Central memory CD8-positive, alpha-beta T cell (primary cell): ENCODE results near the gene CPAMD8.
"Not testable (repeated sequence)": the region's sequence is repeated elsewhere in the genome, so short reads cannot be mapped to it uniquely, and the experiment has no call there.

Experiments used
- ATAC-seq: fragments of 150-1000 bp; cut with Tn5 transposase; replicated peaks from 2 replicates; pipeline ENCODE4 v1.10.0; 2022; ENCODE audit warnings: mild to moderate bottlenecking, moderate FRiP score, moderate number of reproducible peaks; ENCODE audit not compliant: poor library complexity, severe bottlenecking; ENCODE audit errors: extremely low read depth
- DNase-seq, 2 donors: peaks; one replicate each; pipeline ENCODE4 v3.0.0; 2021; ENCODE audit warnings: low spot score in 2 of 2
- H3K27ac Mint-ChIP-seq: one replicate; pipeline ENCODE4 v1.8.0; 2022; ENCODE audit warnings: low read depth, mild to moderate bottlenecking, moderate library complexity, mixed read lengths
- H3K27me3 Mint-ChIP-seq: one replicate; pipeline ENCODE4 v1.8.0; 2022; ENCODE audit warnings: mixed read lengths
- H3K36me3 Mint-ChIP-seq: one replicate; pipeline ENCODE4 v1.8.0; 2022; ENCODE audit warnings: mild to moderate bottlenecking, moderate library complexity, mixed read lengths; ENCODE audit not compliant: insufficient read depth
- H3K4me1 Mint-ChIP-seq: one replicate; pipeline ENCODE4 v1.8.0; 2022; ENCODE audit warnings: mixed read lengths
- H3K4me3 Mint-ChIP-seq: one replicate; pipeline ENCODE4 v1.8.0; 2022; ENCODE audit warnings: mild to moderate bottlenecking, moderate library complexity, mixed read lengths
- H3K9me3 Mint-ChIP-seq: one replicate; pipeline ENCODE4 v1.8.0; 2022; ENCODE audit warnings: mixed read lengths

CPAMD8 gene

DNA sequence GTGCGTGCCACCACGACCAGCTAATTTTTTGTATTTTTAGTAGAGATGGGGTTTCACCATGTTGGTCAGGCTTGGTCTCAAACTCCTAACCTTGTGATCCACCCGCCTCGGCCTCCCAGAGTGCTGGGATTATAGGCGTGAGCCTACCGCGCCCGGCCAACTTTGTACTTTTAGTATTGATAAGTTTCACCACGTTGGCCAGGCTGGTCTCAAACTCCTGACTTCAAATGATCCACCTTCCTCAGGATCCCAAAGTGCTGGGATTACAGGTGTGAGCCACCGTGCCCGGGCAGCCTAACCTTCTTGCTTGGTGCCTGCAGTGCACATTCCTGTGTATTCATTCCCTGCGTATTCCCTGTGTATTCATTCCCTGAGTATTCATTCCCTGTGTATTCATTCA lies 88.8 kb downstream of the CPAMD8 start:
- not testable (repeated sequence) for H3K27me3 Mint-ChIP-seq, H3K4me1 Mint-ChIP-seq, H3K36me3 Mint-ChIP-seq, H3K4me3 Mint-ChIP-seq, ATAC-seq, DNase-seq, H3K27ac Mint-ChIP-seq
- H3K9me3 Mint-ChIP-seq: peaks cover 18% of the 10 kb centered on the region

DNA sequence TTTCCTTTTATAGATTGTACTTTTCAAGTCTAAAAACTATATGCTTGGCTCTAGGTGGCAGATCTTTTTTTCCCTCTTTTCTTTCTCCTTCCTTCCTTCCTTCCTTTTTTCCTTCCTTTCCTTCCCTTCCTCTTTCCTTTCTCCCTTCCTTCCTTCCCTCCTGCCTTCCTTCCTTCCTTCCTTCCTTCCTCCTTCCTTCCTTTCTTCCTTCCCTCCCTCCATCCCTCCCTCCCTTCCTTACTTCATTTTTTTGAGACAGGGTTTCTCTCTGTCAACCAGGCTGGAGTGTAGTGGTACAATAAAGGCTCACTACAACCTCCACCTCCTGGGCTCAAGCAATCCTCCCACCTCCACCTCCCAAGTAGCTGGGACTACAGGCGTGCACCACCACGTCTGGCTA lies 89.7 kb downstream of the CPAMD8 start:
- Mint-ChIP-seq H3K36me3 (no peaks in the 10 kb centered on the region), H3K4me1 (no peaks in the 10 kb centered on the region), H3K4me3 (no peak overlapping the region), H3K9me3 (peaks cover 18% of the 10 kb centered on the region), H3K27ac (no peak overlapping the region), H3K27me3 (no peaks in the 10 kb centered on the region)
- ATAC-seq (no peak), DNase-seq (no peak)

DNA sequence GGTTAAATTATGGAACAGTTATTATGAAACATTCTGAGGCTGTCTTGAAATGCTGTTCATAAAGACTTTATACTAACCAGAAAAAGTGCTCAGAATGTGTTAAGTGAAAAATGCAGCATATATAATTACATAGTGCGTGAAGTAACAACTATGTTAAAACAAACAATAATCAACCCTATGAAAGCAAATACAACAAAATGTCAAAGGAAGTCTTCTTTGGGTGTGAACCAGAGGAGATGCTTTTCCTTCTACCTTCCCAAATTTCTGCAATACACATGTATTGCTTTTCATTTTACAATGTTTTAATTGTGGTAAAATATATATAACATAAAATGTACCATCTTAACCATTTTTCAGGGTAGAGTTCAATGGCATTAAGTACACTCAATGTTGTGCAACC lies 92.1 kb downstream of the CPAMD8 start:
- Mint-ChIP-seq H3K4me3 (no peak overlapping the region), H3K36me3 (no peaks in the 10 kb centered on the region), H3K4me1 (no peaks in the 10 kb centered on the region), H3K27ac (no peak overlapping the region), H3K9me3 (peaks cover 18% of the 10 kb centered on the region), H3K27me3 (peaks cover 12% of the 10 kb centered on the region)
- DNase-seq: no peak
- no peak for ATAC-seq

DNA sequence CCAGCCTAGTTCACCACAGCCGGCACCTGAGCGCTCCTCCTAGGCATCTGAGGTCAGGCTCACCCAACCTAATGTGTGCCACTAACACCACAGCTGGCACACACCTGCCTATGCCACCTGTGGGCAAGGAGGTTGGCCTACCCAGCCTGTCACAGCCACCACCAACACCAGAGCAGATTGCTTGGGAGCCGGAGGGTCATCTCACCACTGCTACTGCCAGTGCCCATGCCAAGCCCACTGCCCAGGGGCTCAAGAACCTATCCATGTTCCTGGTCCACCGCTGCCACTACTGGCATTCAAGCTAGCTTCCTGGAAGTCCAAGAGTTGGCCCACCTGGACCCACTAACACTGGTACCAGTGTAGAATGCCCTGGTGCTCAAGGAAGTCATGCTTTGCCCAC lies 95.3 kb downstream of the CPAMD8 start:
- no peaks in the 10 kb centered on the region for H3K36me3 Mint-ChIP-seq
- no peaks in the 10 kb centered on the region for H3K4me1 Mint-ChIP-seq
- no peak for ATAC-seq

DNA sequence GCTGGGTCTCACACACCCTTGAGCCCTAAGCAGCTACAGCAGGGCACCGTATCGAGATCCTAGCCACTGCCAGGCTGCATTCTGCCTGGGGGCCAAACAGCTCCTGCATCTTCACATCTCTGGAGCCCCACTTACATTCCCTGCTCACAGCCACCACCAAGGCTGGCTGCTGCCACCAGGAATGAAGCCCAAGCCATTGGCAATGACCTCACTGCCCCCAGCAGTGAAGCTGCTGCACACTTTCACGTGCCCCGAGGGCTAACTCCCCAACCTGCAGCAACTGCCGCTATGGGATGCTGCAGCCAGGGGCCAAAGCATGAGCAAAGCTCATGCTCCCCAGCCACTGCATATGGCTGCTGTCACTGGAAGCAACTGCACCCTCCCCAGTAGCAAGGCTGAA lies 95.9 kb downstream of the CPAMD8 start:
- no peak overlapping the region for H3K4me3 Mint-ChIP-seq
- peaks cover 23% of the 10 kb centered on the region for H3K9me3 Mint-ChIP-seq
- H3K27ac Mint-ChIP-seq: no peak overlapping the region
- no peaks in the 10 kb centered on the region for H3K4me1 Mint-ChIP-seq
- H3K36me3 Mint-ChIP-seq: no peaks in the 10 kb centered on the region
- H3K27me3 Mint-ChIP-seq: peaks cover 40% of the 10 kb centered on the region
- ATAC-seq (no peak), DNase-seq (no peak)

More for the DNA sequence above, 95.3 kb downstream of the CPAMD8 start:
- H3K27me3 Mint-ChIP-seq: peaks cover 40% of the 10 kb centered on the region
- no peak overlapping the region for H3K27ac Mint-ChIP-seq
- H3K9me3 Mint-ChIP-seq: peaks cover 23% of the 10 kb centered on the region
- no peak for DNase-seq
- no peak overlapping the region for H3K4me3 Mint-ChIP-seq

DNA sequence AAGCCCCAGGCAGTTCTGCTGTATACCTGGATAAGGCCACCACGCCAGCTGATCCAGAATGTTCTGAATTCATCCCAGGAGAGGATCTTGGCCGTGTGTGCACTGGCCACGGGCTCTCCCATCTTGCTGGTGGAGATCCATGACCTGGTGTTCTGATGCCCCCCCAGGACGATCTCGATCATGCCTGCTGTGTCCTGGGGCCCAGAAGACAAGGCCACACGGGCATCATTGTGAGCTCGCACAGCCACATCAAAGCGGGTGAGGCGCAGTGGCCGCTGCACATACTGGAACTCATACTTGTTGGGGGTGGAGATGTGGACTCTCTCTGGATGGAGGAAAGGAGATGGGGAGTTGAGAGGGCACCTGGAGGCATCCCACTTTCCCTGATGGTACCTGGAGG lies 97.7 kb downstream of the CPAMD8 start:
- H3K4me3 Mint-ChIP-seq: no peak overlapping the region
- no peaks in the 10 kb centered on the region for H3K36me3 Mint-ChIP-seq
- H3K27ac Mint-ChIP-seq: no peak overlapping the region
- DNase-seq (no peak), ATAC-seq (no peak)
- no peaks in the 10 kb centered on the region for H3K4me1 Mint-ChIP-seq
- H3K9me3 Mint-ChIP-seq: peaks cover 19% of the 10 kb centered on the region
- H3K27me3 Mint-ChIP-seq: peaks cover 40% of the 10 kb centered on the region

DNA sequence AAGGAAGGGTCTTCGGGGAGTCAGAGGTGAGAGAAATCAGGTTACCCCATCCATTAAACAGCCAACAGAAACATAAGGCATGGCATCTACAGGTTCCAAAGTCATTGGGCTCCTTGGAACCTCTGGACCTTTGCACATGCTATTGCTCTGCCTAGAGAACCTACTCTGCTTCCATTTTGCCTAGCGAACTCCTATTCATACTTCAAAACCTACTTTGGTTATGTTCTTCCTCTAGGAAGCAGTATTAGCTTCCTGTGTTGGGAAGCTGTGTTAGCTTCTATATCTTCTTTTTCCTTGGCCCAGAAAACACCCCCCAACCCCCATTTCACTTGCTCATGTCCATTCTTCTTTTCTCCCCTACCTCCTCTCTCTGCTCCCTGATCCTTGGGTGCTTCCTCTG lies 98.3 kb downstream of the CPAMD8 start:
- Mint-ChIP-seq H3K27ac (no peak overlapping the region), H3K9me3 (peaks cover 14% of the 10 kb centered on the region), H3K36me3 (no peaks in the 10 kb centered on the region), H3K4me3 (no peak overlapping the region), H3K27me3 (peaks cover 40% of the 10 kb centered on the region), H3K4me1 (no peaks in the 10 kb centered on the region)
- DNase-seq: no peak
- ATAC-seq: no peak

DNA sequence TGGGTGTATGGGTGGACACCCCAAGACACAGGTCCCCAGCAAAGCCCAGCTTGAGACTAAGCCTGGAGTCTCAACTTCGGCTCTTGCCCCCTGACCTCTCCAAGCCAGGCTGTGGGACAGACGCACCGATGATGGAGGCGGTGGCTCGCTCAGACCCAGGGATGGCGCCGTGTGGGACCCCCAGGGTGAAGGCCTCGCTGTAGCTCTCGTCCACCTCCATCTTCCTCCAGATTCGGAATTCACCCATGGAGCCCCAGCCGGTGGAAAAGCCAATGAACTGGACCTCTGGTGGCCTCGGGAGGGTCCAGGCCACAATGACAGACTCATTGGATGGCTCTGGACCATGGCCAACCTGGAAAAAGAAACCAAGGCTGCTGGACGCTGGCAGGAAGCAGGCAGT lies 98.7 kb downstream of the CPAMD8 start:
- DNase-seq (no peak), ATAC-seq (no peak)
- Mint-ChIP-seq H3K9me3 (peaks cover 12% of the 10 kb centered on the region), H3K4me1 (no peaks in the 10 kb centered on the region), H3K36me3 (no peaks in the 10 kb centered on the region), H3K4me3 (no peak overlapping the region), H3K27me3 (peaks cover 44% of the 10 kb centered on the region), H3K27ac (no peak overlapping the region)

DNA sequence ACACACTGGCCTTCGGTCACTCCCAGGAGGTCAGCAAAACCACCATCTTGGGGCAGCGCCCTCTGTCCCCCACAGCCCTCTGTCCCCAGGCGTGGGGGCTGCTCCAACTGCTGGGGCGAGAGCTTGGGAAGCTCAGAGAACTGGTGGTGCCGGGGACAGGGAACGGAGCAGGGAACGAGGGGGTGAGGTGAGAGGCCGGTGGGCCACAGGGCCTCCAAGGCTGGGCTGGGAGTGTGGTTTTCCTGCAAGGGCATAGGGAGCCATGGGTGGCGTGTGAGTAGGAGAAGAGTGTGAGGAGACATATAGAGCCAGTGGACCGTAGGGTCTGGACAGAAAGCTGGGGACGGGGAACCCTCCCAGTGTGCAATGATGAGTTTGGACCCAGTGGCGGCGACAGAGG lies 103.7 kb downstream of the CPAMD8 start:
- H3K4me1 Mint-ChIP-seq: no peaks in the 10 kb centered on the region
- H3K27ac Mint-ChIP-seq: no peak overlapping the region
- peaks cover 3% of the 10 kb centered on the region for H3K36me3 Mint-ChIP-seq
- peaks cover 12% of the 10 kb centered on the region for H3K9me3 Mint-ChIP-seq
- no peak for ATAC-seq
- no peak for DNase-seq
- peaks cover 36% of the 10 kb centered on the region for H3K27me3 Mint-ChIP-seq
- no peak overlapping the region for H3K4me3 Mint-ChIP-seq

DNA sequence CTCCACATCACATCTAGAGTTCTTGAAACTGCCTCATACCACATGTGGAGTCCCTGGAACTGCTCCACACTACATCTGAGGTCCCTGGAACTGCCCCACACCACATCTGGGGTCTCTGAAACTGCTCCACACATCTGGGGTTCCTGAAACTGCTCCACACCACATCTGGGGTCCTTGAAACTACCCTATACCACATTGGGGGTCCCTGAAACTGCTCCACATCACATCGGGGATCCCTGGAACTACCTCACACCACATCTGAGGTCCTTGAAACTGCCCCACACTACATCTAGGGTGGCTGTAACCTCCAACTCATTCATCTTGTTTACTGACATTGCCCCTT lies 104.0 kb downstream of the CPAMD8 start:
- H3K27me3 Mint-ChIP-seq: peaks cover 33% of the 10 kb centered on the region
- H3K36me3 Mint-ChIP-seq: peaks cover 3% of the 10 kb centered on the region
- H3K27ac Mint-ChIP-seq: no peak overlapping the region
- DNase-seq: no peak
- no peak overlapping the region for H3K4me3 Mint-ChIP-seq
- no peaks in the 10 kb centered on the region for H3K4me1 Mint-ChIP-seq
- no peak for ATAC-seq
- H3K9me3 Mint-ChIP-seq: peaks cover 12% of the 10 kb centered on the region

DNA sequence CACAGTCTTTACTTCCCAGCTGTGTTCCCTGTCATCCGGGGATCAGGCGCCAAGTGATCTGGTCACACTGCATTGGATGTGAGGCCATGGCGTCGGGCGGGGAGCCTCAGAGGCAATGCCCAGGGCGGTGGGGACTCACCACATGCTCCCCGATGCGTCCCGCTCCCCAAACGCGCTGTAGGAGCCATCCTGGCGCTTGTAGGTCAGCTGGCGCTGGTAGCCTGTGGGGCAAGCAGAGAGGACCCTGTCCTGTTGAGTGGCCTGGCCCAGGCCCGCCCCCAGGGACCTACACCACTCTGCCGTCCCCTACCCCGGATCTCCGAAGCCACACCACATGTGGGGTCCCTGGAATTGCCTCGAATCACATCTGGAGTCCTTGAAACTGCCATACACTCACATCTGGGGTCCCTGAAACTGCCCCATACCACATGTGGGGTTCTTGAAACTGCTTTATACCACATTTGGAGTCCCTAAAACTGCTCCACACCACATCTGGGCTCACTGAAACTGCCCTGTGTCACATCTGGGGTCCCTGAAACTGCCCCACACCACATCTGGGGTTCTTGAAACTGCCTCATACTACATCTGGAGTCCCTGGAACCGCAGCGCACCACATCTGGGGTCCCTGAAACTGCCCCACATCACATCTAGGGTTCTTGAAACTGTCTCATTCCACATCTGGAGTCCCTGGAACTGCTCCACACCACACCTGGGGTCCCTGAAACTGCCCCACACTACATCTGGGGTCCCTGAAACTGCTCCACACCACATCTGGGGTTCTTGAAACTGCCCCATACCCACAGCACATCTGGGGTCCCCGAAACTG lies 104.6 kb downstream of the CPAMD8 start:
- no peaks in the 10 kb centered on the region for H3K4me1 Mint-ChIP-seq
- H3K9me3 Mint-ChIP-seq: peaks cover 12% of the 10 kb centered on the region
- H3K36me3 Mint-ChIP-seq: peaks cover 3% of the 10 kb centered on the region
- ATAC-seq (no peak), DNase-seq (no peak)
- peaks cover 34% of the 10 kb centered on the region for H3K27me3 Mint-ChIP-seq
- no peak overlapping the region for H3K4me3 Mint-ChIP-seq
- H3K27ac Mint-ChIP-seq: no peak overlapping the region

DNA sequence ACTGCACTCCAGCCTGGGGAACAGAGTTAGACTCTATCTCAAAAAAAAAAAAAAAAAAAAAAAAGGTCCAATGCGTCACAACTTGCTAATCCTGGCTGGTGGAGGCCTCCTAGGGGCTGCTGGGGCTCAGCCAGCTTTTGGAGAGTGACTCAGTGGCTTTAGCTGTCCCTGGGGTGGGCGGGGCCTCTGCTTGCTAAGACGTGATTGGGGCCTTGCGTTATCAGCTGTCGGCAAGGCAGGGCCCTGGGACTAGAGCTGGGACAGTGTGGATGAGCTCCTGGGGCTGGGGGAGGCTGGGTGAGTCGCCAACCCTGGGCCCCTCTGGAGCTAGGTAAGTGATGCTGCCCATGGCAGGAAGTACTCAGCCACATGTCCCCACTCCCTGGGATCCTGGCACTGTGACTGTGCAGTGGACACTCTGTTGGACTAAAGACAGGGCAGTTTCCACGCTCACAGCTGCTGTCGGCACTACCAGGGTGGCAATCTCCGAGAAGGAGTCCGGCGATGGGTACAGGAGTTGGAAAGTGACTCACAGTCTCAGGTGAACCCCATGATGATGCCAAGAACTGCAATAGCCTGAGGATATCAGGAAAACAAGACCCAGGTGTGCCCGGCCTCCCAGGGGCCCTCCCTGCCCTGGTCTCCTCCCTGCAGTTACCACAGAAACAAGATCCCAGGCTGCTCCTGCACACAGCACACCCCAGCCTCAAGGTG lies 105.6 kb downstream of the CPAMD8 start:
- no peak overlapping the region for H3K27ac Mint-ChIP-seq
- ATAC-seq: no peak
- peaks cover 34% of the 10 kb centered on the region for H3K27me3 Mint-ChIP-seq
- peaks cover 3% of the 10 kb centered on the region for H3K36me3 Mint-ChIP-seq
- peaks cover 7% of the 10 kb centered on the region for H3K9me3 Mint-ChIP-seq
- H3K4me1 Mint-ChIP-seq: no peaks in the 10 kb centered on the region
- no peak overlapping the region for H3K4me3 Mint-ChIP-seq
- no peak for DNase-seq

DNA sequence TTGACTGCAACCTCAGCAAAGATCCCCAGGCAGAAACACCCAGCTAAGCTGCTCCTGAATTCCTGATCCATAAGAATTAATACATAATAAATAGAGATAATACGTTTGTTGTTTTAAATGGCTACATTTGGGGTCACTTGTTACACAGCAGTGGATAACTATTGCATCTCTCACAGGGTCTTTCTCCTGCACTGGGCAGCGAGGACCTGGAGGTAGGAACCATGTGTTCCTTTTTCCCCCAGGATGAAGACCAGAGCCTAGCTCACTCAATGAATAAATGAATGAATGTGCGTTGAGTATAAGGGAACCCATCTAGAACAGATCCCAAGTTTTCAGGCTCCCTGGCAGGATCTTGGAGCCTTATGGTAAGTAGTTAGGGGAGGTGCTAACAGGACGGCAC lies 107.1 kb downstream of the CPAMD8 start:
- H3K9me3 Mint-ChIP-seq: no peaks in the 10 kb centered on the region
- peaks cover 3% of the 10 kb centered on the region for H3K36me3 Mint-ChIP-seq
- H3K4me3 Mint-ChIP-seq: no peak overlapping the region
- H3K4me1 Mint-ChIP-seq: no peaks in the 10 kb centered on the region
- DNase-seq (no peak), ATAC-seq (no peak)
- peaks cover 46% of the 10 kb centered on the region for H3K27me3 Mint-ChIP-seq
- H3K27ac Mint-ChIP-seq: no peak overlapping the region
